NCI-H1092 treated with DMSO at 0.1 percent for 48 hours (cell line): ENCODE data around the gene ZBTB16.

ENCODE experiments used
- DNase-seq: peaks from one replicate; lab custom pipeline; 2025; lab: John Stamatoyannopoulos, UW

ZBTB16 gene

DNA sequence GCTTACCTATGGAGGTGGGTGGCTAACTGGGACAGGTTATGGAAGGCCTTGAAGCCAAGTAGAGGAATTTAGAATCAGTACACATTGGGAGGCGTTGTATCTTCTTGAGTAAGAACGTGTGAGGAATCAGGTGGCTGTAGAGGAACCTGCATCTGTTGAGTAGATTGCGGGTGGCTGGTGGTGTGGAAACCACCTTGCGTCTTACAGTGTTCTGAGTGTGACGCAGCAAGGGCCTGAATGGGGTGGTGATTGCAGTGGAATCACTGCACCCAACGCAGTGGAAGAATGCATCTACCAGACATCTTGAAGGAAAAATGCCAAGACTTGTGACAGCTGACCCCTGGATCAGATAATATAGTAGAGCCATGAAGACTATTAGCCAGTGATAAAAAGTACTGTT is 125.9 kb downstream of the ZBTB16 start:
- no peak for DNase-seq

DNA sequence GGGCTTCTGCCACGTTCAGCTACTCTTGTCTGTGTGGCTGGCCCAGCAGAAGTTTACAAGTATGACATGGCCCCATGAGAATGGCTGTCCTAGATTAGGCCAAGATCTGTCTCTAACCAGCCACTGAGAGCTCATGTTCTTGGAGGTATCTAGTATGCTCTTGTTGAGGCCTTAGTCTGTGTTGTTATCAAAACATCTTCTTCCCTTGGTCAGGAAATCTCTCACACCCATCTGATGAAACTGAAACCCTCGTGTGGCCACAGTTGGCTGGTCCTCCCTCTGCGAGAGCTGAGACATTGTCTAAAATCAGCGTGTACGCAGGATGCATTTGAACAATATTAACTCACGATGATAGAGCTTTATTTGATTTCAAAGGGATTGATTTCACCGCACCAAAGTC is 127.7 kb downstream of the ZBTB16 start:
- DNase-seq, result no peak

DNA sequence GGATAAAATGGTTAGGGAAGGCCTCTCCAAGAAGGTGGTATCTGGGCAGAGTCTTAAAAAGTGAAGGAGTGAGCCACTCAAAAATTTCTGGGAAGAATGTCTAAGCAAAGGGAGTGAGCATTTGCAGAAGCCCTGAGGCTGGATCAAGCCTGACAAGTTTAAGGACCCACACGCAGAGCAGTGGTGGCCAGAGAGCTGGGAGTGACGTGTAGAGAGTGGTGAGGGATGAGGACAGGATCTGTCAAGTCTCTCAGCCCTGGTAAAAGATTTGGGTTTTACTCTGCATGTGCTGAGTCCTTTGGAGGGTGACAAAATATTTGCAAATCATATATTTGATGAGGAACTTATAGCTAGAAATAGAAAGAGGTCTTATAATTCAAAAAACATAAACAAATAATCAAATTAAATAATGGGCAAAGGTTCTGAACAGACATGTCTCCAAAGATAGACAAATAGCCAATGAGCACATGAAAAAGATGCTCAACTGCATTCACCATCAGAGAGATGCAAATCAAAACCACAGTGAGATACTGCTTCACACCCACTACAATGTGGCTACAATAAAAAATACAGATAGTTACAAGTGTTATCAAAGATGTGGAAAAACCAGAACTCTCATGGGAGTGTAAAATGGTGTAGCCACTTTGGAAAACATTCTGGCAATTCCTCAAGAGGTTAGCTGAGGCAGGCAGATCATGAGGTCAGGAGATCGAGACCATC is 129.5 kb downstream of the ZBTB16 start:
- DNase-seq, result no peak

DNA sequence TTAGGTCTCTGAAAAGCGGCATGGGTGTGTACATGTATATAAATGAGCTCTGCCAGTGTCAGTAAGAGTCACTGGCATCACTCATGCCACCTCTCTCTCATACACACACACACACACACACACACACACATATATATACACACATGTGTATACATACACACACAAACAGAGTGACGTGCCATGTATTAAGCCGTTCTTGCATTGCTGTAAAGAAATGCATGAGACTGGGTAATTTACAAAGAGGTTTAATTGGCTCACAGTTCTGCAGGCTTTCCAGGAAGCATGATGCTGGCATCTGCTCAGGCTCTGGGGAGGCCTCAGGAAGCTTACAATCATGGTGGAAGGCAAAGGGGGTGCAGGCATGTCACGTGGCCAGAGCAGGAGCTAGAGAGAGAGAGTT is 131.1 kb downstream of the ZBTB16 start:
- no peak for DNase-seq

DNA sequence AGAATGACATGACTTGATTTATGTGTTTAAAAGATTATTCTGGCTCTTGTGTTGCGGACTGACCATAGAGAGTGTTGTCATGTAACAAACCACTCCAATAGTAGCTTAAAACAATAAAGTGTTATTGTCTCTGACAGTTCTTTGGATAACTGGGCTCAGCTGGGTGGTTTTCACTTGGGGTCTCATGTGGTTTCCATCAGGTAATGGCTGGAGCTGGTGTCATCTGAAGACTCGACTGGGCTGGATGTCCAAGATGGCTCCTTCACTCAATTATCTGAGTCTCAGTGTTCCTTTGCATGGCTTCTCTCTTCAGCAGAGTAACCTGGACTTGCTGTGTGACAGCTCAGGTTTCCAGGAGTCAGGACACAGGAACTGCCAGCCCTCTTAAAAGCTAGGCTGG is 132.4 kb downstream of the ZBTB16 start:
- DNase-seq, result no peak

DNA sequence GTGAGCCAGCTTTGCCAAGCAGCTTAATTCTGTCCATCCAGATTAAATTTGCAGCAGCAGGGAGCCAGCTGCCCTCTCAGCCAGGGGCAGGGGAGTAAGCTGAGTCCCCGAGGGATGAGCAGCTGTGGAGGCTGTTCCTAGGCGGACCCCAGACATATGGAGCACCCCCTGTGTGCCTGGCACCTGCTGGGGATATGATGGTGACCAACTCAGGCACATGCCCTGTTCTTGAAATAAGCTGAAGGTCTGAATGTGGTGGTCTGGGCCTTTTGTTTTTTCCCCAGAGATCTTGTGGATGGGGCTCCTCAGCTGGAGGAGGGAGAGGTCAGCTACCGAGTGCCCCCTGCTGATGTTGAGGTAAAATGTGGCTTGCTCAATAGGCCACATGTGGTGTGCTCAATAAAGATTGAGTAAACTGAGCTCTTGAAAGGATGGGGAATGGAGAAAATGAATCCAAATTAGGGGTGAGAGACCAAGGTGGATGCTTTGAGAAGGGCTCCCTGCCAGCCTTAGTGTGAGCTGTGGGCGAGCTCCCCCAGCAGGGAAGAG is 133.4 kb downstream of the ZBTB16 start:
- peak; percentile 43 for DNase-seq

DNA sequence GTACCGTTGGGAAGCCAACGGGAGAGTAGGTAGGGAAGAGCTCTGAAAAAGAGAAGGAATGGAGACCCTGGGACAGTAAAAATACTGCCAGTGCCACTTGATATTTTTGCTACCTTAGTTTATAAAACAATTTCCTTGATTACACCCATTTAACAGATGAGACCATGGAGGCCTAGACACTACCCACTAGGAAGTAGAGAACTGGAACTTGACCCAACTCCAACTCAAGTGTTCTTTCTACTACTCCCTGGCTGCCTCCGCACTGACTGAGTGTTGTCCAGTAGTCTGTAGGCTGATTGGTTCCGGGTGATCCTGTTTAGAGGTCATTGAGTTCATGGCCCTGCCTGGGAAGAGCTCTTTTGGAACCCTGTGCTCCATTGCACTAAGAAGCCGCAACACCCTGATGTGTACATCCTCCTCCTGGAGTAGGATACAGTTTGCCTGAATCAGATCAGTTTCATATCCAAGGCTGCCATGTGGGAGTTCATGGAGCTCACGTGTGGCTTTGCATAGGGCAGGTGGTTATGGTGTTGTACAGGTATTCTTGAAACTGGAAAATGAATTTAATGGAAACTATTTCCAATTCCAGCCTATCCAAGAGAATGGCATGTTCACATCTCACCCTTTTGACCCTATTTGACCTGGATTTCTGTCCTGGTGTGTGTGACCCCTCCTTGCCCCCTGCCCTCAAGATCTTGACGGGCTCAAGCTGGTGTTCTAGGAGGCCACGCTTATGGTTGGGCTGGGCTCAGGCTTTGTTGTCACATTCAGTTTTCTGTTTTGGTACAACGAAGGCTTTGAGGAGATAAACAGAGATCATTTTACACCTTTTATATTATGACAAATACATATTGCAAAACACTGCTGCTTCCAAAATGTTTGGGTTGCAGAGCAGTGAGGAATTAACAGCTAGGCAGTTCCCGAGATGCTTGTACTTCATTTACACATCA is 134.5 kb downstream of the ZBTB16 start:
- DNase-seq, result no peak

DNA sequence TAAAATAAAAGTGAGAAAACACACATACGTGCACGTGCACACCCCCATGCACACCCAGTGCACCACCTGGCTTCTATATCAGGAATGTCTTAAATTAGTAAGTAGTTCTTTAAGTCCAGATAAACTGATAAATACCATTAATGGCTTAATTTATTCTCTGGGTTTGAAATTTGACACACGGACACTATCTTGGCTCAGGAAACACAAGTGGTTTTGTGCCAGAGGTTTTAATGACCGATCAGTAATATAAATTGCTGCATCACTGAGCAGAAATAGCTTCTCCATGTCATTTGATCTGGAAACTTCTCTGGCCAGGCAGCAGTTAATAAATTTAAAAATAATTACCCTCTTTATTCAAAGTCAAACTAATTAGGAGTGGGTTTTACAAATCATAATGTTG is 135.2 kb downstream of the ZBTB16 start:
- peak; percentile 33 for DNase-seq

DNA sequence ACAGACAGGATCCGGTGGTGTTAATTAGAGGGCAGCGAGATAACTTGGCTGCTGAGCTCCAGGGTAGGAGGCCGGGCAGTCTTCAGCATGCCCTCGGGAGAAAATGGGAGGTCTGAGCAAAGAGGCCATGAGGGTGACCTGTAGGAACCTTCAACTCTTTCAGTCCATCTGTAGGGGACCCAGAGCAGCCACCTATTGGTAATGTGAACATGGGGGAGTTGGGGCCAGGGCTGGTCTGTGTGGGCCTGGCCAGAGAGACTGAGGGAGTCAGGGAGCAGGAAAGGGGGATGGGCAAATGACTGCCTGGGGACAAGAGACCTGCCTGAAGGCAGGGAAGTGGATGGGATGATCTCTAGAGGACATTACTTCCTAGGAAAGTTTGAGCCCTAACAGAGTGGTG is 135.6 kb downstream of the ZBTB16 start:
- no peak for DNase-seq

DNA sequence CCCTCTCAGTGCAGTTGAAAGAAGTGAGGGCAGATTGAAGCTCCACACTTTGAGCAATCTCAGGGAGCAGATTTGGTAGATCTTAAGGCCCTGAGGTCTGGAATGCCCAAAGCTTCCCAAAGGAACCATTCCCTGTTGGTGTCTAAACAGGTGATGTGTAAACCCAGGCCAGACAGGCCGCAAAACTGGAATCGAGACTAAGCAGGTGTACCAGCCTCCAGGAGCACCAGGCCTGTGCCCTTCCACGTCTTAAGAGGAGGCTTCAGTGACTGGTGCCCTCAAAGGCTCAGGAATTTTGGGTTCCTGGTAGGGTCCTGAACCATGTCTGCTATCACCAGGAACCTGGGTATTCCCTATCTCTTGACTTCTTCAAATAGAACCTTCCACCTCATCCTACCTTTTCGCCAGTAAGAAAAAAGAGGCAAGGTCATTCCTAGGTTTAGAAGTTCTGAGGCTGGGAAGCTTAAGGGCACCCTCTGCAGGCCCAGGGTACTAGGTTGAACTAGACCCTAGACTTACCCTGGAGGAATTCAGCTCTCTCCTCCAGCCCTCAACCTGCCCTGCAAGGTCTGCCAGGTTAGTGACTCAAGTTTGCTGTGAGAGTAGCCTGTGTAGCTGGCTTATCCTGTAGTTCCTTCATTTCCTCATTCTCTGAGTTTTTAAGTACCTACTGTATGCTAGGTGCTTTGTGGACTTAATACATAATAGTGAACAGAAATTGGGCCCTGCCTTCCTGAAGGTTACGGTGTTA is 136.6 kb downstream of the ZBTB16 start:
- no peak for DNase-seq

DNA sequence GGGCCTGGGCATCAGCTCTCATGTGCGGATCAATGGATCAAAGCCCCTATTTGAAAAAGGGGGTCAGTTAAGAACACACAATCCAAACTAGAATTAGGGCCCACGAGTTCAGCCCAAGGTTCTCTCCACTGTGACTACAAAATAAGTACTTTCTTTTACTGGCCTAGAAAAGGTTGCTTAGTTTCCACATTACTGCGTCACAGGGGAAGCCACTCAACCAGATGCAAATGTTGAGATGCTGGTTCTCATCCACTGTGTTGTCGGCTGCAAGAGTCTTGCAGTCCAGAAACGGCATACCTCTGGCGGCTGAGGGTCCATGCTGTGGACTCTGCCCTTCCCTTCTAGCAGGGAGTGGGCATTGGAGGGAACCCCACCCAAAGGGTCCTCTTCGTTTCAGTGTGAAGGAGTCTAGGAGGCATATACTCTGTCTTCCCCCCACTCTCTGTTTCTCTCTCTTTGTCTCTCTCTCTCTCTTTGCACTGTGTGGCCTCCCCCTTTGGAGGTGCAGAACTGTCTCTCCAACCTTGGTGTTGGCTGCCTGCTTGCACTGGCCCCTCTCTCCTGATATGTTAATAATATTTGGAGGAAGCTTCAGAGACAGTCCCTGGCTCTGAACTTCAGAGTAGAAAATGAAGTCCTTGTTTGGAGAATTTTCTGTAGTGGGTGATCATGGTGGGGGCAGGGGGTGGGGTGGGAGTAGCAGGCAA is 137.6 kb downstream of the ZBTB16 start:
- no peak for DNase-seq

DNA sequence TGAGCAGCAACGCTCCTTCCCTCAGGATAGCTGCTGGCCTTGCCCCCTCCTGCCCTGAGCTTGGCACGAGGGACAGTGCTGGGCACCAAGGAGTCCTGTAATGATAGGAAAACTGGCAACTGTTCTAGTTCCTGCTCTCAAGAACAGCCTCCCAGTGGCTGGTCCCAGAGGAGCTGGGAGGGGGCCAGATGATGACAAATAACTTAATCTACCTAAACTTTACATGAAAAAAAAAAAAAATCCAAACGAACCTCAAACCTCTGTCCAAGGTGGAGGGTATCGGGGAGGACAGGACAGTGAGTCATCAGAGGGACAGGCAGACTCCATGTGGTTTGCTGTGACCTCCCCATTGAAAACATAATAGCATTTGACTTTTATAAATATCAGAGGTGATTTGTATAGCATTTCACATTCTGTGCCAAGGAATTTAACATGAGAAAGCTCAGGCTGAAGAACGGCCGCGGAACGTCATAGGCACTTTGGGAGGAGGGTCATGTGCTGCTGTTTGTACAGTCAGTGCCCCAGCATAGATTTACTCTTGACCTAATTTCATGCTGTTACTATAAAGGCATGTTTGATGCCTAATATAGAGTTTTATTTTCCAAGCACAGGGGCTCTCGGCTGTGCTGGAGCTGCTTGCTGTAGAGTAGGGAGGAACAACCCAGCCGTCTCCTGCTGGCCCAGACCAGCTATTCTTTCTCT is 138.4 kb downstream of the ZBTB16 start:
- DNase-seq, result peak; percentile 68

DNA sequence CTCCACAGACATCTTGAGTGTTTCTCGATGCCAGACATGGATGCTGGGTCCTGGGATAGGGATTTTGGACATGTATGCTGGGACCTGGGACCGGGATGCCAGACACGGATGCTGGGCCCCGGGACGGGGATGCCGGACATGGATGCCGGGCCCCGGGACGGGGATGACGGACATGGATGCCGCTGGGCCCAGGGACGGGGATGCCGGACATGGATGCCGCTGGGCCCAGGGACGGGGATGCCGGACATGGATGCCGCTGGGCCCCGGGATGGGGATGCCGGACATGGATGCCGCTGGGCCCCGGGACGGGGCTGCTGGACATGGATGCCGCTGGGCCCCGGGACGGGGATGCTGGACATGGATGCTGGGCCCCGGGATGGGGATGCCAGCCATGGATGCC is 139.5 kb downstream of the ZBTB16 start:
- DNase-seq, result no peak

DNA sequence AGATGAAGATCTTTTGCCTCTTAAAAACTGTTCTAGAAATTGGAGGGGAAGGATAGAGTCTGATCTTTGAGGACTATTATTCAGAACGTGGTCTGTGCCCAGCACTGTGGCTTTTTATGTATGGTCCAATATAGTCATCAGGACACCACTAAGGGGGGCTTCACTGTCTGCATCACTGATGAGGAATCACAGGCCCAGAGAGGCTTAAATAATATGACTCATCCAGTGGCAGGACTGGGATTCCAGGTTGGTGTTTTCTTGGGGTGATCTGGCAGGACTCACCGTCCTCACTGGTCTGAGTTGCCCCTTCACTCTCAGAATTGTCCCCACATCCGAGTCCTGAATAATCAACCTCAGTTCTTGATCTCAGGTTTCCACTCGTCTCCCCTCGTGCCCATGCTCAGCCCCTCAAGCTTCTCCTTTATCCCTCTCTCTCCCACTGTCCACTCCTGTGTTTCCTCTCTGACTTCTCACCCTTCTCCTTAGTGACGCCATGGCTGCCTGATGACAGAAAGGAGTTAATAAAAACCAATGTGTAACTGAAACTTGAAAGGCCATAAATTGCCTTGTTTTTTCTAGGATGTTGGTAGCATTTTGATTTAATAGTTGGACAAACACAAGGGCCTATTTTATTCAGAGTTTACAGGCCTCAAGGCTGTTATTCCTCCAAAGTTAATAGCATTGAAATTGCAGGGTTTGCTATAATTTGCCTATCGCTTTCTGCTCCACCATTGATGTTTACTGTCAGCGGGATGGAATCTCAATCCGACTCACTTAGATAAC is 141.0 kb downstream of the ZBTB16 start:
- no peak for DNase-seq

DNA sequence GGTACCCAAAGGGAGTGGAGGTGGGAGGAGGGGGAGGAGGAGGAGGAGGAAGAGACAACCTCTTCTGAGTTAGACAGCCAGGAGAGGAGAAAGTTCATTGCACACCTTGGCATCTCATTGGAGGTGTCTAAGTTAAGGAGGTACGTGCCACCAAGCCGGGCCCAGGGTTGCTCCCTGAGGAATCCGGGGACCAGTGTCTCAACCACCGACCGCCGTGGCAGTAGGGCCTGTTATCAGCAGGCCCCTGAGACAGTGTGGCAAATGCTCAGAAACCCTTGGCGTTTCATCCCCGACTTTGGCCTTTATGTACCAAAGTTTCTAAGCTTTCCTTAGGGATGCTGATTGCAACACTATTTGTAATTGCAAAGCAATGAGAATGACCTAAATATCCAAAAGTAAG is 141.7 kb downstream of the ZBTB16 start:
- DNase-seq, result no peak

DNA sequence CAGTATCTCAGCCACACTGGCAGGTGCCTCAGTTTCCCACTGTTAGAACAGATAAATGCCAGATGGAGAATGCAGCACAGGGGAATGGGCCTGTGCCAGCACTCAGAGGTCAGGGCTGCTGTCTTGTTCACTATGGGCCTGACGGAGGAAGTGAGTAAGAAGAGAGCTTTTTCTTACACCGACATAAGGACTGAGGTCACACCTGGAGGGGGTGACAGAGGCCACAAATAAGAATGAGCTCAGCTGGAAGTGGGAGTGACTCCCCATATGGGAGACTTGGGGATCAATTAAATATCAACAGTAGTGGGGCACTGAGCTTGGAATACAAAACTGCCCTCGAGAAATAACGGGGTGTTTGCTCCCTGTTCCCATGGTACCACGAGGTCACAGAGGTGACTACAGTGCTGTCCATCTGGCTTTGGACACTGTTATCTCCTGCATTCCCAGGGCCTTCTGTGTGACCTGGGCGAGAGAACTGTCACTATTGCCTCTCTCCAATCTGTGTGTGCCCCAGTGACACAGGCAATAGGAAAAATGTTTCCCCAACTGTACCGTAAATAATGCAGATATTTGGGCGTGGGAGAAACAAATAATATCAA is 142.6 kb downstream of the ZBTB16 start:
- no peak for DNase-seq

DNA sequence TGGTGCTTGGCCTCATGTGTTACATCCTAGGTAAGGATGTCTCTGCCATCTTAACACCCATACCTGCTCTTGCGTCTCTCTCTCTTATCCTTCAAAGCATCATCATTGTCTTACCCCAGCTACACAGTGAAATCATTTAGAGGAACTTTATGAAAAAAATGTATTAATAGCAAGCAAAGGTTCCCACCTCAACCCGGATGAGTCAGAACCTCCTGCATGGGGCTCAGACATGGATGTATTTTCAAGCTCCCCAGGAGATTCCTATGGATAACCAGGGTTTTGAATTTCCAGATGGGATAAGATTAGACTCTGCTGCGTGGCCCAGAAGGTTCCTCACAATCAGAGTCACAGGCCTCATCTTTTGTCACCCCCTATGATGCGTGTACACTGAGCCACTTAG is 147.6 kb downstream of the ZBTB16 start:
- DNase-seq, result no peak

DNA sequence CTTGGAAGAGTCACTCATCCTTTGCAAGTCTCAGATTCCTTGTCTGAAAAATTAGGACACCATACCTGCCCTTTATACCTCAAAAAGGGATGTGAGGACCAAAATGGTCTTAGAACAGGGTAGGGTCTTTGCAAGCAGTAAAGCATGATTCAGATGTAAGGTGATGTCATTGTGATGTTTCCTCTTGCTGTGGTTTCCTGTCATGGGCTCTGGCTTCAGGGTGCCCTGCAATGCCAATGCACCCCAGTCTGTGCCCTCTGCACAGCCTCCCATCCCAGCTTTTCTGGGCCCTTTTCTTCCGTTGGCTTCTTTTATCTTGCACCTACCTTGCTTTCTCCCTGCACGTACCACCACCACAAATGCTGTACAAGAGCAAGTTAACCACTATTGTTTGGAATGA is 148.9 kb downstream of the ZBTB16 start:
- DNase-seq, result no peak

DNA sequence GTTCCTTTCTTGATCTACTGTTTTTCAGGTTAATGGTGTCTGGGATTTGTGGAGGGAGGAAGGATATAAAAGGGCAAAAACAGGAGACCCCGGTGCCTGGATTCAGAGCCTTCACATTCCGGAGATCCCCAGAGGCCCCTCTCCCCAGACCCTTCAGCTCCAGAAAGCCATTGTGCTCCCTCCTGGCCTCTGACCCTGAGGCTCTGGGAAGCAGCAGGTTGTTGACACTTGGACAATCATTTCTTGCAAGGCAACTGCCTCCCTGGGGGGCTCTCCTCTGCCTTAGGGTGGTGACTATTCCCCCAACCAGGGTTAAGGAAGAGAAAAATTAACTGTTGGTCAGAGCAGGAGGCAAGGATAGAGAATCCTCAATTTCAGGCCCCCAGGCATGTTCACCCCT is 149.8 kb downstream of the ZBTB16 start:
- no peak for DNase-seq

DNA sequence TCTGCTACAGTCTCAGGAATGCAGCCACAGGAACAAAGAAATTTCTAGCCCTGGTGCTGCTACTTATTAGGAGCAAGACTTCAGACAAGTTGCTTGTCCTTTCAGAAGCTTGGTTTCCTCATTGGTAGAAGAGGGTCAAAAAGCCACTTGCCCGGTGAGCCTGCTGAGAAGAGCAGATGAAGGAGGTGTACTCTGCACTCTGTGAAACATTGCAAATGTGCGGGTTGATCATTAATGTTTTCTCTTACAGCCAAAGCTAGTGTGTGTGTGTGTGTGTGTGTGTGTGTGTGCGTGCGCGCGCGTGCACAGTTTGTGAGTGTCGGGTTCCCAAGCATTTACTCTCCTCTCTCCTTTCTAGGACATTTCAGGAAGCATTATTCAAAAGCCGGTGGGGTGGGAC is 150.4 kb downstream of the ZBTB16 start:
- DNase-seq, result no peak
